Fibroblast of villous mesenchyme (primary cell): Measurements from ENCODE around the gene RILP. TPM values are rescaled to one million over a fixed set of nuclear protein-coding genes. Genes with fewer than 3 reads are reported as not detected.
"Not testable (repeated sequence)": the region's sequence is repeated elsewhere in the genome, so short reads cannot be mapped to it uniquely, and the experiment has no call there.

ENCODE experiments used
- DNase-seq: peaks from one replicate; pipeline ENCODE4 v3.0.0-alpha.2; 2010; ENCODE audit warnings: low read depth
- H3K4me3 ChIP-seq: 2 replicates; pipeline ENCODE4 v1.5.1; 2011; ENCODE audit warnings: low read depth, mild to moderate bottlenecking, low read length
- total RNA-seq: library from RNA; depleted of rRNA; stranded (reverse); fragments of >200 nt; gene quantifications from 2 replicates; pipeline ENCODE4 v1.2.3, GENCODE V29; 2012
- TF ChIP-seq, protein P1 (sequence below): IDR thresholded peaks from 2 replicates; pipeline ENCODE4 v1.5.1; 2012; ENCODE audit warnings: low read depth, mild to moderate bottlenecking, low read length; ENCODE audit not compliant: insufficient read depth

Gene RILP
- 7.4 and 9.1 TPM in 2 replicates for total RNA-seq

DNA sequence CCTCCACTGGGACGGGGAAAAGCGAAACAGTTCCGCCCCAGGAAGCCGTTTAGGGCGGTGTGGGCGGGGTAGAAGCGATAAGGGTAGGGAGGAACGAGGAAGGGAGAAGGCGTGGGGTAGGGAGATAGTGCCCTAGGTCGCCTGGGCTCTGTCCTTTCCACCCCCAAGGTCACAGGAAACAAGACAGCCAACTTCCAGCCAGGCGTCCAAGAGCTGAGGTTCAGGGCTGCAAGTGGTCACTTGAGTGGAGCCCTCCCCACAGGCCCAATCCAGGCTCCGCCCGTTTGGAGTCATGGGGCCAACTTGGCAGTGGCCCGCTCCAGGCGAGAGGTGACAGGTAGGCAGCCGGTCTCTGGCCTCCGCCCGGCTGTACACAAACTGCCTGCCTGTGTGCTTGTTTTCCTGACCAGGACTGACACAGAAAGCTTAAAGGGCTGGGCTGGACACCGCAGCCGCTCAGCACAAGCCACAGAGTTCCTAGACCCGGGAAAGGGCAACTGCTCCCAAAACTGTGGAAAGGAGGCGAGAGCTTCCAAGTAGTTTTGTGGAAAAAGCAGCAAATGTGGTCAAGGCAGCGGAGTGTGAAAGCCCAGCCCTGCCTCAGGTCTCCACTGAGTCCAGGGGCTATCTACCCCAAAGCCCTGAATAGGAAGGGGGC, at the start of gene RILP:
TSS of gene RILP (minus strand) at position 23 of the 658 bp plus-strand sequence. CDS start 62 bp downstream, outside the sequence.
- TF ChIP-seq, protein P1, sequence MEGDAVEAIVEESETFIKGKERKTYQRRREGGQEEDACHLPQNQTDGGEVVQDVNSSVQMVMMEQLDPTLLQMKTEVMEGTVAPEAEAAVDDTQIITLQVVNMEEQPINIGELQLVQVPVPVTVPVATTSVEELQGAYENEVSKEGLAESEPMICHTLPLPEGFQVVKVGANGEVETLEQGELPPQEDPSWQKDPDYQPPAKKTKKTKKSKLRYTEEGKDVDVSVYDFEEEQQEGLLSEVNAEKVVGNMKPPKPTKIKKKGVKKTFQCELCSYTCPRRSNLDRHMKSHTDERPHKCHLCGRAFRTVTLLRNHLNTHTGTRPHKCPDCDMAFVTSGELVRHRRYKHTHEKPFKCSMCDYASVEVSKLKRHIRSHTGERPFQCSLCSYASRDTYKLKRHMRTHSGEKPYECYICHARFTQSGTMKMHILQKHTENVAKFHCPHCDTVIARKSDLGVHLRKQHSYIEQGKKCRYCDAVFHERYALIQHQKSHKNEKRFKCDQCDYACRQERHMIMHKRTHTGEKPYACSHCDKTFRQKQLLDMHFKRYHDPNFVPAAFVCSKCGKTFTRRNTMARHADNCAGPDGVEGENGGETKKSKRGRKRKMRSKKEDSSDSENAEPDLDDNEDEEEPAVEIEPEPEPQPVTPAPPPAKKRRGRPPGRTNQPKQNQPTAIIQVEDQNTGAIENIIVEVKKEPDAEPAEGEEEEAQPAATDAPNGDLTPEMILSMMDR, result no peak
- DNase-seq, result peak; percentile 46
- peak within 1 kb of the TSS; percentile 66 for H3K4me3 ChIP-seq

GRCh38 chr17:1697681-1698080, 48.0 kb upstream of the RILP start:
- H3K4me3 ChIP-seq, result no peak overlapping the region
- no peak for DNase-seq
- TF ChIP-seq, protein P1, result no peak

DNA sequence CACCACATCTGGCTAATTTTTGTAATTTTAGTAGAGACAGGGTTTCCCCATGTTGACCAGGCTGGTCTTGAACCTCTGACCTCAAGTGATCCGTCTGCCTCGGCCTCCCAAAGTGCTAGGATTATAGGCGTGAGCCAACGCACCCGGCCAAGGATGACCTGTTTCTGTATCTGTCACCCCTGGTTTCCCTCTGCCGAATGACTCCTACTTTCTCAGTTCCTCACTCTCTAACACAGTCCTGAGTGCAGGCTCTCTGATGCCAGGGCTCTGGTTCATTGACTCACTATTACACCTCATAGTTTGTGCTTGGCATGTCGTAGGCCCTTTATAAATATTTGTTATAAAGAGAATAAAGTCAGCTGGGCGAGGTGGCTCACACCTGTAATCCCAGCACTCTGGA, 45.7 kb upstream of the RILP start:
- no peak for DNase-seq
- TF ChIP-seq, protein P1, result no peak
- no peak overlapping the region for H3K4me3 ChIP-seq

DNA sequence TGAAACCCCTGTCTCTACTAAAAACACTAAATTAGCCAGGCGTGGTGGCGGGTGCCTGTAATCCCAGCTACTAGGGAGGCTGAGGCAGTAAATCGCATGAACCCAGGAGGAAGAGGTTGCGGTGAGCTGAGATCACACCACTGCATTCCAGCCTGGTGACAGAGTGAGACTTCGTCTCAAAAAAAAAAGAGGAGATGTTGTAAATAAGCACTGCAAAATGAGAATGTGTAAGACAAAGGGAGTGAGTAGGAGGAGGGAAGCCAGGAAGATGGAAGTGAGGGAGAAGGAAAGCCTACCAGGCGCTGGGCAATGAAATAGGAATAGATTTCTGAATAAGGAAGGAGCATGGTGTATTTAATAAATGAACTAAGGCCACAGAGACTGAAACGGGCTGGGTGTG, 43.7 kb upstream of the RILP start:
- DNase-seq, result peak; percentile 22
- no peak overlapping the region for H3K4me3 ChIP-seq
- TF ChIP-seq, protein P1, result no peak

GRCh38 chr17:1690544-1691221, 41.0 kb upstream of the RILP start:
- no peak overlapping the region for H3K4me3 ChIP-seq
- DNase-seq, result no peak
- TF ChIP-seq, protein P1, result no peak

- H3K4me3 ChIP-seq, DNase-seq: not testable (repeated sequence)
Observed at GRCh38 chr17:1688405-1688804, 38.7 kb upstream of the RILP start.

- no peak overlapping the region for H3K4me3 ChIP-seq
- TF ChIP-seq, protein P1, result no peak
- peak; percentile 11 for DNase-seq
Observed at GRCh38 chr17:1686086-1686485, 36.4 kb upstream of the RILP start.
